ENCODE data around the gene SLC51A.

DNA sequence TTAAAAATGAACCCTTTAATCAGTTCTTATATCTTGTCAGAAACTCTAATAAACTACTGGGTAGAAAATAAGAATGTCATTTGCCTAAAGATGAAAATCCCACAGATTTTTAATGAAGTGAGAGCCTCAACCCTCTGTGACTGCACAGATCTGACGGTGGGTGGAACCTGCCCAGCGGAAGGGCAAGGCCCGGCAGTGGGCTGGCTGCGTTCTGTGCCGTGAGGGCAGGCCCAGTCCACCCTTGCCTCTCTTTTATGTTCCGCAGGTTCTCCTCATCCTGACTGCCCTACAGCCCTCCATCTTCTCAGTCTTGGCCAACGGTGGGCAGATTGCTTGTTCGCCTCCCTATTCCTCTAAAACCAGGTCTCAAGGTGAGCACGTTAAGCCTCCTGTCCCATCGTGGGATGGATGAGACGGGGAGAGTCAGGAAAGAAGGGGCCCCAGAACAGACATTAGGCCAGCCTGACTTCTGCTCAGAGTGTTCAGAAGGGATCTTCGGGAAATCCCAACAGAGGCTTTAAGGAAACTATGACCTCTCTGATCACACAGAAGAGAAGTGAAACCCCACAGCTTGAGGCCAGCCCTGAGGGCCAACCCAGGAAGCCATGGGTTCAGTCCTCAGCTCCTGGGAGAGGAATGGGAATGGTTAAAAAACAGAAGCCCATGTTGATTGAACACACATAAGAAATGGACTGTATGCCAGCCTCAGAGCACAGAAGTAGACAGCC, 16.0 kb downstream of the SLC51A start:
- TF ChIP-seq POLR2A (IDR thresholded peaks at IDR 0.05; ENCODE audit: low read depth, low read length) (no peak), MYC (IDR thresholded peaks at IDR 0.05; ENCODE audit: low read depth, low read length) (no peak), EZH2 (IDR thresholded peaks at IDR 0.05; ENCODE audit: borderline replicate concordance, low read depth, low read length, severe bottlenecking) (no peak)

Measured in endothelial cell of umbilical vein (primary cell).